ENCODE measurements around the gene DNAJB14. TPM values are rescaled to one million over a fixed set of nuclear protein-coding genes. Genes with fewer than 3 reads are reported as not detected.

DNAJB14 gene
- total and polyA plus RNA-seq, 2 of the 13 experiments (the other 11 are each of a cell fraction or from before 2014, with no cell fraction given): 9.1 to 38.1 TPM

DNA sequence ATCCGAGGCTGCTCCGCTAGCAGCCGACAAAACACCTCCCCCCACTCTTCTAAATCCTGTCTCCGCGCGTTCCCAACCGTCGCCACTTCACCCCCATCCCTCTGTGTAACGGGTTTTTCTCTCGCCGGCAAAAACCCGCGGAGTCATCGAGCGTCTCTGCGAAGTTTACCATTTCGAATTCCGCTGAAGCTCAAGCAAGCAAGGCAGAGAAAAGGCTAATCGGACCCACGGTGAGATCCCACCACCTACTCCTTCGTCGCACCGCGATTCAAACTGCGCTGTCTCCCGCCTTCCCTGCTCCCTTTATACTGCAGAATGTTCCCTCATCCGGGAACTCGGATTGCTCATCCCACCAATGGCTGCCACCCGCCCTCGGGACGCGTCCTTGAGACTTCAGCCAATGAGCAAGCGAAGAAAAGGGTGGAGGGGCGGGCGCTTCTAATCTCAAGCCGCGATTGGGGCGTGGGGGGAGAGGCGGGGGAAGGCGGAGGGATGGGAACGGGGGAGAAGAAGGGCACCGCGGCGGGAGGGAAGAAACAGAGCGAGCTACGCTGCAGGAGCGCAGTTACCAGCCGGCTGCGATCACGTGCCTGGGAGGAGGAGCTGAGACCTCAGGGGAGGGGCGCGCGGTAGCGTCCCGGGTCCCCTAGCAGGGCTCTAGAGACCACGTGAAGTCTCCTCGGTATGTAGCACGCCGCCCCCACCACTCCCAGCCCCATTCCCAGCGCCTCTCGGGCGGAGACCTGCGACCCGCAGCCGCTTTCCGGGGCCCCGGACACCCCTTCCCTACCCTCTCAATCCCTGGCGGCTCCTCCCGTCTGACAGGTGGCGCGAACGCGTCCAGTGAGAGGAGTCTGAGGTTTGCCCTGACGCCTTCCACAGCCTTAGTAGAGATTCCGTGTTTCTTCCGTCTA is 3.8 kb upstream of the DNAJB14 start, which contains the start of gene H2AZ1 (continued):
- TF ChIP-seq, protein P1, sequence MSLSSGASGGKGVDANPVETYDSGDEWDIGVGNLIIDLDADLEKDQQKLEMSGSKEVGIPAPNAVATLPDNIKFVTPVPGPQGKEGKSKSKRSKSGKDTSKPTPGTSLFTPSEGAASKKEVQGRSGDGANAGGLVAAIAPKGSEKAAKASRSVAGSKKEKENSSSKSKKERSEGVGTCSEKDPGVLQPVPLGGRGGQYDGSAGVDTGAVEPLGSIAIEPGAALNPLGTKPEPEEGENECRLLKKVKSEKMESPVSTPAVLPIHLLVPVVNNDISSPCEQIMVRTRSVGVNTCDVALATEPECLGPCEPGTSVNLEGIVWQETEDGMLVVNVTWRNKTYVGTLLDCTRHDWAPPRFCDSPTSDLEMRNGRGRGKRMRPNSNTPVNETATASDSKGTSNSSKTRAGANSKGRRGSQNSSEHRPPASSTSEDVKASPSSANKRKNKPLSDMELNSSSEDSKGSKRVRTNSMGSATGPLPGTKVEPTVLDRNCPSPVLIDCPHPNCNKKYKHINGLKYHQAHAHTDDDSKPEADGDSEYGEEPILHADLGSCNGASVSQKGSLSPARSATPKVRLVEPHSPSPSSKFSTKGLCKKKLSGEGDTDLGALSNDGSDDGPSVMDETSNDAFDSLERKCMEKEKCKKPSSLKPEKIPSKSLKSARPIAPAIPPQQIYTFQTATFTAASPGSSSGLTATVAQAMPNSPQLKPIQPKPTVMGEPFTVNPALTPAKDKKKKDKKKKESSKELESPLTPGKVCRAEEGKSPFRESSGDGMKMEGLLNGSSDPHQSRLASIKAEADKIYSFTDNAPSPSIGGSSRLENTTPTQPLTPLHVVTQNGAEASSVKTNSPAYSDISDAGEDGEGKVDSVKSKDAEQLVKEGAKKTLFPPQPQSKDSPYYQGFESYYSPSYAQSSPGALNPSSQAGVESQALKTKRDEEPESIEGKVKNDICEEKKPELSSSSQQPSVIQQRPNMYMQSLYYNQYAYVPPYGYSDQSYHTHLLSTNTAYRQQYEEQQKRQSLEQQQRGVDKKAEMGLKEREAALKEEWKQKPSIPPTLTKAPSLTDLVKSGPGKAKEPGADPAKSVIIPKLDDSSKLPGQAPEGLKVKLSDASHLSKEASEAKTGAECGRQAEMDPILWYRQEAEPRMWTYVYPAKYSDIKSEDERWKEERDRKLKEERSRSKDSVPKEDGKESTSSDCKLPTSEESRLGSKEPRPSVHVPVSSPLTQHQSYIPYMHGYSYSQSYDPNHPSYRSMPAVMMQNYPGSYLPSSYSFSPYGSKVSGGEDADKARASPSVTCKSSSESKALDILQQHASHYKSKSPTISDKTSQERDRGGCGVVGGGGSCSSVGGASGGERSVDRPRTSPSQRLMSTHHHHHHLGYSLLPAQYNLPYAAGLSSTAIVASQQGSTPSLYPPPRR (CRISPR knock-in tag; IDR thresholded peaks at IDR 0.05; ENCODE audit: borderline replicate concordance): 0 out of 2 replicates have a peak, but pooled peaks have one; percentile 13
- TF ChIP-seq XRCC5 (optimal IDR thresholded peaks at IDR 0.05; ENCODE audit: low read length) (no peak), ZNF317 (CRISPR knock-in tag; IDR thresholded peaks at IDR 0.05) (peak; percentile 30; the same call in 1 of the 2 replicates), YEATS2 (CRISPR knock-in tag; IDR thresholded peaks at IDR 0.05; ENCODE audit: borderline replicate concordance) (peak; percentile 80), PATZ1 (CRISPR knock-in tag; IDR thresholded peaks at IDR 0.05) (peak; percentile 63), HDAC6 (IDR thresholded peaks at IDR 0.05; ENCODE audit: low read depth, low read length) (no peak), KDM5B (CRISPR knock-in tag; IDR thresholded peaks at IDR 0.05; ENCODE audit: borderline replicate concordance) (peak; percentile 58; the same call in 1 of the 2 replicates), ZNF263 (CRISPR knock-in tag; IDR thresholded peaks at IDR 0.05) (peak; percentile 24; the same call in 1 of the 2 replicates), PAWR (CRISPR knock-in tag; IDR thresholded peaks at IDR 0.05; ENCODE audit: borderline replicate concordance) (no peak), ZNF749 (CRISPR knock-in tag; IDR thresholded peaks at IDR 0.05; ENCODE audit: borderline replicate concordance) (peak; percentile 45; the same call in 1 of the 2 replicates), SNAPC2 (CRISPR knock-in tag; IDR thresholded peaks at IDR 0.05) (peak; percentile 11; the same call in 1 of the 2 replicates), CCDC6 (CRISPR knock-in tag; IDR thresholded peaks at IDR 0.05) (peak; percentile 97), FOXO4 (CRISPR knock-in tag; conservative IDR thresholded peaks at IDR 0.05) (no peak), RFX5 (IDR thresholded peaks at IDR 0.05; ENCODE audit: low read depth, low read length) (no peak)
- TF ChIP-seq, protein P2, sequence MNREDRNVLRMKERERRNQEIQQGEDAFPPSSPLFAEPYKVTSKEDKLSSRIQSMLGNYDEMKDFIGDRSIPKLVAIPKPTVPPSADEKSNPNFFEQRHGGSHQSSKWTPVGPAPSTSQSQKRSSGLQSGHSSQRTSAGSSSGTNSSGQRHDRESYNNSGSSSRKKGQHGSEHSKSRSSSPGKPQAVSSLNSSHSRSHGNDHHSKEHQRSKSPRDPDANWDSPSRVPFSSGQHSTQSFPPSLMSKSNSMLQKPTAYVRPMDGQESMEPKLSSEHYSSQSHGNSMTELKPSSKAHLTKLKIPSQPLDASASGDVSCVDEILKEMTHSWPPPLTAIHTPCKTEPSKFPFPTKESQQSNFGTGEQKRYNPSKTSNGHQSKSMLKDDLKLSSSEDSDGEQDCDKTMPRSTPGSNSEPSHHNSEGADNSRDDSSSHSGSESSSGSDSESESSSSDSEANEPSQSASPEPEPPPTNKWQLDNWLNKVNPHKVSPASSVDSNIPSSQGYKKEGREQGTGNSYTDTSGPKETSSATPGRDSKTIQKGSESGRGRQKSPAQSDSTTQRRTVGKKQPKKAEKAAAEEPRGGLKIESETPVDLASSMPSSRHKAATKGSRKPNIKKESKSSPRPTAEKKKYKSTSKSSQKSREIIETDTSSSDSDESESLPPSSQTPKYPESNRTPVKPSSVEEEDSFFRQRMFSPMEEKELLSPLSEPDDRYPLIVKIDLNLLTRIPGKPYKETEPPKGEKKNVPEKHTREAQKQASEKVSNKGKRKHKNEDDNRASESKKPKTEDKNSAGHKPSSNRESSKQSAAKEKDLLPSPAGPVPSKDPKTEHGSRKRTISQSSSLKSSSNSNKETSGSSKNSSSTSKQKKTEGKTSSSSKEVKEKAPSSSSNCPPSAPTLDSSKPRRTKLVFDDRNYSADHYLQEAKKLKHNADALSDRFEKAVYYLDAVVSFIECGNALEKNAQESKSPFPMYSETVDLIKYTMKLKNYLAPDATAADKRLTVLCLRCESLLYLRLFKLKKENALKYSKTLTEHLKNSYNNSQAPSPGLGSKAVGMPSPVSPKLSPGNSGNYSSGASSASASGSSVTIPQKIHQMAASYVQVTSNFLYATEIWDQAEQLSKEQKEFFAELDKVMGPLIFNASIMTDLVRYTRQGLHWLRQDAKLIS (CRISPR knock-in tag; IDR thresholded peaks at IDR 0.05): 0 out of 2 replicates have a peak, but pooled peaks have one; percentile 39

All from HepG2 (cell line).